Mesenchymal stem cell (in vitro differentiated cells and primary cell): ENCODE measurements around the gene CADM1.
A peak's percentile ranks its signal among the peaks of the same experiment; 100 is the strongest.

ENCODE experiments used
- DNase-seq: peaks from one replicate; pipeline ENCODE4 v3.0.0-alpha.2; 2013
- H2AFZ ChIP-seq: one replicate; pipeline ENCODE4 v1.6.1; 2013; ENCODE audit warnings: low read depth, mild to moderate bottlenecking, control low read depth, inconsistent platforms, low read length, moderate library complexity
- H2AK5ac ChIP-seq: 2 replicates; pipeline ENCODE4 v1.6.1; 2013; ENCODE audit warnings: low read length, moderate library complexity, mild to moderate bottlenecking, inconsistent platforms; ENCODE audit not compliant: severe bottlenecking
- H2BK120ac ChIP-seq: one replicate; pipeline ENCODE4 v1.6.1; 2013; ENCODE audit warnings: low read depth, mild to moderate bottlenecking, inconsistent platforms, low read length, moderate library complexity
- H2BK12ac ChIP-seq, 2 experiments: one replicate each; pipeline ENCODE4 v1.6.1; 2013; ENCODE audit warnings: inconsistent platforms in 2 of 2, low read length in 2 of 2, mild to moderate bottlenecking in 2 of 2, moderate library complexity in 2 of 2, control low read depth in 1 of 2
- H2BK15ac ChIP-seq: one replicate; pipeline ENCODE4 v1.6.1; 2013; ENCODE audit warnings: mild to moderate bottlenecking, low read depth, inconsistent platforms; ENCODE audit not compliant: poor library complexity, severe bottlenecking
- H2BK5ac ChIP-seq: 2 replicates; pipeline ENCODE4 v1.6.1; 2013; ENCODE audit warnings: low read depth, mild to moderate bottlenecking, low read length, control low read depth, inconsistent platforms; ENCODE audit not compliant: poor library complexity, severe bottlenecking
- H3K14ac ChIP-seq, 2 experiments: one replicate each; pipeline ENCODE4 v1.6.1; 2013; ENCODE audit warnings: inconsistent platforms in 2 of 2, low read length in 2 of 2, control low read depth in 1 of 2, mild to moderate bottlenecking in 1 of 2, moderate library complexity in 1 of 2
- H3K18ac ChIP-seq, 2 experiments: one replicate each; pipeline ENCODE4 v1.6.1; 2013; ENCODE audit warnings: inconsistent platforms in 2 of 2, low read length in 2 of 2, control low read depth in 1 of 2, low read depth in 1 of 2, mild to moderate bottlenecking in 1 of 2
- H3K23ac ChIP-seq, 2 experiments: one replicate each; pipeline ENCODE4 v1.6.1; 2013; ENCODE audit warnings: inconsistent platforms in 2 of 2, low read length in 2 of 2, mild to moderate bottlenecking in 2 of 2, moderate library complexity in 2 of 2, control low read depth in 1 of 2
- H3K27ac ChIP-seq: 2 replicates; pipeline ENCODE4 v1.5.1; 2013; ENCODE audit warnings: mild to moderate bottlenecking, moderate library complexity, low read length, control low read depth, inconsistent platforms; ENCODE audit not compliant: poor library complexity, severe bottlenecking
- H3K27me3 ChIP-seq, 2 experiments: 2 replicates each; pipeline versions ENCODE4 v1.6.1 to v1.7.0; 2013; ENCODE audit warnings: low read length in 2 of 2, mild to moderate bottlenecking in 2 of 2, moderate library complexity in 2 of 2, control low read depth in 1 of 2, inconsistent platforms in 1 of 2; ENCODE audit not compliant: control insufficient read depth in 1 of 2, insufficient read depth in 1 of 2
- H3K36me3 ChIP-seq, 2 experiments: 2 replicates each; pipeline versions ENCODE4 v1.6.1 to v1.7.0; 2013; ENCODE audit warnings: low read length in 2 of 2, control low read depth in 1 of 2, inconsistent platforms in 1 of 2, low read depth in 1 of 2, mild to moderate bottlenecking in 1 of 2; ENCODE audit not compliant: insufficient read depth in 2 of 2, control insufficient read depth in 1 of 2
- H3K4ac ChIP-seq, 2 experiments: one replicate each; pipeline ENCODE4 v1.6.1; 2013; ENCODE audit warnings: inconsistent platforms in 2 of 2, low read length in 2 of 2, mild to moderate bottlenecking in 2 of 2, moderate library complexity in 2 of 2, control low read depth in 1 of 2, low read depth in 1 of 2
- H3K4me1 ChIP-seq: 2 replicates; pipeline ENCODE4 v1.6.1; 2013; ENCODE audit warnings: low read depth, low read length, control low read depth; ENCODE audit not compliant: control insufficient read depth, insufficient read depth
- H3K4me2 ChIP-seq: 2 replicates; pipeline ENCODE4 v1.6.1; 2013; ENCODE audit warnings: low read length, mild to moderate bottlenecking, inconsistent platforms; ENCODE audit not compliant: poor library complexity, severe bottlenecking
- H3K4me3 ChIP-seq, 2 experiments: 2 replicates each; pipeline versions ENCODE4 v1.5.1 to v1.7.0; 2013; ENCODE audit warnings: low read length in 2 of 2, mild to moderate bottlenecking in 2 of 2, control low read depth in 1 of 2, low read depth in 1 of 2; ENCODE audit not compliant: insufficient read depth in 1 of 2
- H3K79me1 ChIP-seq: replicated peaks from 2 replicates; pipeline ENCODE4 v1.6.1; 2013; ENCODE audit warnings: mild to moderate bottlenecking, control low read depth, low read length, inconsistent platforms; ENCODE audit not compliant: poor library complexity, severe bottlenecking
- H3K9ac ChIP-seq: 2 replicates; pipeline ENCODE4 v1.7.0; 2013; ENCODE audit warnings: mild to moderate bottlenecking, low read length, moderate library complexity
- H3K9me3 ChIP-seq: 2 replicates; pipeline ENCODE4 v1.7.0; 2013; ENCODE audit warnings: mild to moderate bottlenecking, low read length; ENCODE audit not compliant: control insufficient read depth
- H4K8ac ChIP-seq: one replicate; pipeline ENCODE4 v1.6.1; 2013; ENCODE audit warnings: inconsistent platforms, mild to moderate bottlenecking, low read length, moderate library complexity
- H4K91ac ChIP-seq: one replicate; pipeline ENCODE4 v1.6.1; 2013; ENCODE audit warnings: mild to moderate bottlenecking, low read length, inconsistent platforms
- WGBS: methylation state at CpG from one replicate; pipeline ENCODE4 v1.1.7; 2013; ENCODE audit warnings: mixed read lengths; 5-methylcytosine and 5-hydroxymethylcytosine counted together

Gene CADM1

GRCh38 chr11:115500547-115501501 is 3.4 kb downstream of the CADM1 start:
- no peak overlapping the region for H2BK15ac ChIP-seq
- 48% methylated on average over 12 of the region's 14 CpGs for WGBS
- no peak overlapping the region for H3K4me3 ChIP-seq
- H2BK5ac ChIP-seq, result no peak overlapping the region
- no peak overlapping the region for H3K14ac ChIP-seq
- peaks cover 0 to 60% of the 10 kb centered on the region in 2 experiments for H3K27me3 ChIP-seq
- H3K4me2 ChIP-seq, result peak overlapping the region; percentile 43
- no peak overlapping the region for H2AK5ac ChIP-seq
- H4K8ac ChIP-seq, result no peak overlapping the region
- H4K91ac ChIP-seq, result no peak overlapping the region
- no peak overlapping the region for H2BK120ac ChIP-seq
- H3K18ac ChIP-seq, result no peak overlapping the region
- peaks cover 12% of the 10 kb centered on the region for H3K79me1 ChIP-seq
- no peak overlapping the region for H2AFZ ChIP-seq
- no peak overlapping the region for H2BK12ac ChIP-seq
- peaks cover 4% of the 10 kb centered on the region for H3K4me1 ChIP-seq
- no peak overlapping the region for H3K23ac ChIP-seq
- no peak for DNase-seq
- H3K27ac ChIP-seq, result no peak overlapping the region
- no peak overlapping the region for H3K4ac ChIP-seq
- H3K9me3 ChIP-seq, result no peaks in the 10 kb centered on the region
- no peak overlapping the region for H3K9ac ChIP-seq
- H3K36me3 ChIP-seq, result no peaks in the 10 kb centered on the region

- Histone ChIP-seq H2BK5ac (no peak overlapping the region), H2BK15ac (no peak overlapping the region), H3K27ac (no peak overlapping the region), H4K91ac (no peak overlapping the region), H3K79me1 (peaks cover 17% of the 10 kb centered on the region), H3K4me3 (no peak overlapping the region), H3K18ac (no peak overlapping the region), H3K4me2 (no peak overlapping the region), H2AK5ac (no peak overlapping the region), H3K36me3 (no peaks in the 10 kb centered on the region), H4K8ac (no peak overlapping the region), H2BK120ac (no peak overlapping the region), H2BK12ac (no peak overlapping the region), H3K9me3 (no peaks in the 10 kb centered on the region), H3K23ac (no peak overlapping the region), H3K4me1 (peaks cover 1% of the 10 kb centered on the region), H3K9ac (no peak overlapping the region), H3K4ac (no peak overlapping the region), H3K14ac (no peak overlapping the region), H2AFZ (no peak overlapping the region), H3K27me3 (peaks cover 0 to 51% of the 10 kb centered on the region in 2 experiments)
- DNase-seq, result no peak
- 93% methylated on average over 2 of the region's 2 CpGs for WGBS
Measured at GRCh38 chr11:115499891-115500290, 4.3 kb downstream of the CADM1 start.

GRCh38 chr11:115499241-115499799 is 4.9 kb downstream of the CADM1 start:
- H3K36me3 ChIP-seq, result no peaks in the 10 kb centered on the region
- WGBS, result 92% methylated on average over 4 of the region's 4 CpGs
- no peak for DNase-seq

GRCh38 chr11:115498354-115498753 is 5.9 kb downstream of the CADM1 start:
- H3K27me3 ChIP-seq, result peaks cover 0 to 35% of the 10 kb centered on the region in 2 experiments
- no peak overlapping the region for H3K4me3 ChIP-seq
- no peak overlapping the region for H2AFZ ChIP-seq
- no peak overlapping the region for H2BK12ac ChIP-seq
- no peak overlapping the region for H3K9ac ChIP-seq
- peaks cover 1% of the 10 kb centered on the region for H3K4me1 ChIP-seq
- WGBS, result 91% methylated on average over 9 of the region's 9 CpGs
- no peak overlapping the region for H3K4ac ChIP-seq
- no peak overlapping the region for H3K14ac ChIP-seq
- H2BK120ac ChIP-seq, result no peak overlapping the region
- H4K91ac ChIP-seq, result no peak overlapping the region
- H3K23ac ChIP-seq, result no peak overlapping the region
- H3K36me3 ChIP-seq, result no peaks in the 10 kb centered on the region
- no peaks in the 10 kb centered on the region for H3K9me3 ChIP-seq
- H2BK5ac ChIP-seq, result no peak overlapping the region
- no peak overlapping the region for H3K18ac ChIP-seq
- no peak overlapping the region for H4K8ac ChIP-seq
- peaks cover 17% of the 10 kb centered on the region for H3K79me1 ChIP-seq
- H3K27ac ChIP-seq, result no peak overlapping the region
- no peak overlapping the region for H2AK5ac ChIP-seq
- H2BK15ac ChIP-seq, result no peak overlapping the region
- no peak for DNase-seq
- H3K4me2 ChIP-seq, result no peak overlapping the region

More at GRCh38 chr11:115499241-115499799, 4.9 kb downstream of the CADM1 start:
- no peak overlapping the region for H3K4me2 ChIP-seq
- H4K8ac ChIP-seq, result no peak overlapping the region
- H3K27me3 ChIP-seq, result peaks cover 0 to 45% of the 10 kb centered on the region in 2 experiments
- H2BK5ac ChIP-seq, result no peak overlapping the region
- H3K14ac ChIP-seq, result no peak overlapping the region
- no peak overlapping the region for H2BK15ac ChIP-seq
- no peak overlapping the region for H3K23ac ChIP-seq
- H2BK120ac ChIP-seq, result no peak overlapping the region
- no peak overlapping the region for H2BK12ac ChIP-seq
- peaks cover 1% of the 10 kb centered on the region for H3K4me1 ChIP-seq
- H3K27ac ChIP-seq, result no peak overlapping the region
- no peak overlapping the region for H3K18ac ChIP-seq
- H3K79me1 ChIP-seq, result peaks cover 17% of the 10 kb centered on the region
- no peak overlapping the region for H2AK5ac ChIP-seq
- H3K9ac ChIP-seq, result no peak overlapping the region
- H3K4ac ChIP-seq, result no peak overlapping the region
- no peak overlapping the region for H2AFZ ChIP-seq
- no peaks in the 10 kb centered on the region for H3K9me3 ChIP-seq
- H3K4me3 ChIP-seq, result no peak overlapping the region
- no peak overlapping the region for H4K91ac ChIP-seq
